ENCODE results near the gene GDF11. TPM values are rescaled to one million over a fixed set of nuclear protein-coding genes. Genes with fewer than 3 reads are reported as not detected.

Gene GDF11
- 1 to 10 TPM; 1.9 to 5.4 (median 2.5) TPM for total RNA-seq

DNA sequence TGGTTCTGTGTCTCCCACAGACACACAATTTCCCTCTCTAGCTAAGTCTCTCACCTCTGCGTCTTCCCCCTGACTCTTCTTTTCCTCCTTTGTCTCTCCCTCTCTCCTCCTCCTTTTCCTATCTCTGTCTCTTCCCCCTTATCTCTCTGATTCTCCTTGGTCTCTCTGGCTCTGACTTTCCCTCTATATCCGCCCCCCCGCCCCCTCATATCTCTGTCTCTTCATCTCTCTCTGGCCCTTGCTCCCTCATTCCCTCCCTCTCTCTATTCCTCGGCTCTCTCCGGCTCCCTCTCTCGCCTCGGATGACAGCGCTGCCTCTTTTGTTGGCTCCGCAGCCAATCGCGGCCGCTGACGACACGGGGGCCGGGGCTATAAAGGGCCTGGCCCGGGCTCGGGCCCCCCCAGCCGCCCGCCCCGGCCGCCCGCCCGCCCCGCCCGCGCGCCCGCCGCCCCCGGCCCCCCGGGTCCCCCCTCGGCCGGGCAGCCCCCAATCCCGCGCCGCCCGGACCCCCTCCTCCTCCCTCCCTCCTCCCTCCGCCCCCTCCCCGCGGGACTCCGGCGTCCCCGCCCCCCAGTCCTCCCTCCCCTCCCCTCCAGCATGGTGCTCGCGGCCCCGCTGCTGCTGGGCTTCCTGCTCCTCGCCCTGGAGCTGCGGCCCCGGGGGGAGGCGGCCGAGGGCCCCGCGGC, at the start of gene GDF11:
Gene GDF11 (plus strand): TSS at position 404 of the 687 bp plus-strand sequence. CDS start 195 bp downstream, at position 599.
- ATAC-seq (ENCODE audit: low FRiP score) (peak; percentile 73), DNase-seq (ENCODE audit: low spot score) (no peak)
- no peak for TF ChIP-seq CTCF (IDR thresholded peaks at IDR 0.05)

DNA sequence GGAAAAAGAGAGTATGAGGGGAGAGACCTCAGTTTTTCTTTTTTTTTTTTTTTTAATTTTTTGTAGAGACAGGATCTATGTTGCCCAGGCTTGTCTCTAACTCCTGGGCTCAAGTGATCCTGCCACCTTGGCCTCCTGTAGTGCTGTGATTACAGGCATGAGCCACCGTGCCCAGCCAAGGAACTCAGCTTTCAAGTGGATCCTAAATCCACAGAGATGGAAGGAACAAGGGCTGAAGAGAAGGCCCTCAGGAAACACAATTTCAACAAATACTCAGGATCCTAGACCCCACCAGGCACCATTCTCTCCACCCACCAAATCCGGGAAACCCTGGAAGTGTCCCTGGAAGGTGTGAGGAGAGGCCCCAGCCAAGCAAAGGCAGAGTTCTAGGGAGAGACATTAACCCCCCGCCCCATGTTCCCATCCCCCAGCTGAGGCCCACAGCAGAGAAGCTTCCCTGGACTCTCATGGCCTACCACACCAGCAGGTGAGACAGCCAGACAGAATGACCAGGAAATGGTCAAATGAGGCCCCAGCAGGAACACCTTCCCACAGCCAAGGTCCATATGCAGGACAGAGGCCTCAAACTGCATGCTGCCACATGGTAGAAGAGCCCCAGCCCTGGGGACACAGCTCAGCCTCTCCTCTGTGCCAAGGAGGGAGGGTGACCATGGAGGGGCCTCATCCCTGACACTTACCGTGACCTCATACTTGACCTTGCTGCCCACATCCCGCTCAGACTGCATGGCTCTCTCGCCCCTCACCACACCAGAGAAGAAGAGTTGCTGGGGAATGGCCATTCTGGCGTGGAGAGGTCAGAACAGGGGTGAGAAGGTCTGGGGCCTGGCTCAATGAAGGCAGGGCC, 49.4 kb upstream of the GDF11 start:
- no peak for ATAC-seq (ENCODE audit: low FRiP score)
- no peak for TF ChIP-seq CTCF (IDR thresholded peaks at IDR 0.05)
- no peak for DNase-seq (ENCODE audit: low spot score)

DNA sequence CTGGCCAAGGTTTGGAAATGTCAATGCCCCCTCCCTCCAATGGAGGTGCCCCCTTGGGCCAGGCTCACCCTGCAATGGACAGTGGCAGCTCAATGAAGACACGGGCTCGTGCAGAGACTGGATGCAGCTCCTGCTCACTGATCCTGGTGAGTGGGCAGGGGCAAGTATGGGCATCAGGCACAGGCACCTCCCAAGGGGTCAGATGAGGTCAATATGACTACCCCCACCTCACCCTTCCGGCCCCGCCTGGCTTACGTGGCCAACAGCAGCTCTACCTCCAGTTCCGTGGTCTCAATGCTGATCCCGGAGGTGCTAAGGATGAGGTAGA, 48.8 kb upstream of the GDF11 start:
- DNase-seq (ENCODE audit: low spot score): no peak
- no peak for ATAC-seq (ENCODE audit: low FRiP score)
- no peak for TF ChIP-seq CTCF (IDR thresholded peaks at IDR 0.05)

DNA sequence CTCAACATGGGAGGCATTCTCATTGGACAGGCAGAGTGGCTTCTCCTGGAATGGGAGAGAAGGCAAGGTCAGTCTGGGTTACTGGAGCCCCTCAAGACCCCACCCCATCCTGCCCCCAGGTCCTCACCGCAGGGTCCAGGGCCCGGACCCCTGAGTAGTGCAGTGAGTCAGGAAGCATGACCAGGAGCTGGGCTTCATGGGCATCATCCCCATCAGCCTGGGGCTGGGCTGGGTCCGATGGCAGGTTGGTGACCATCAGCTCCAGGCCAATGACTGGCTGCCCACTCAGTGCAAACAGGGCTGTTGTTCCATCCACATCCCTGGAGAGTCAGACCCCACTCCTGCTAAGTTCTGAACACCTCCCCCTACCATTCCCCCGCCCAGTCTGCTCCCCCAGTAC, 48.3 kb upstream of the GDF11 start:
- no peak for TF ChIP-seq CTCF (IDR thresholded peaks at IDR 0.05)
- DNase-seq (ENCODE audit: low spot score): no peak
- no peak for ATAC-seq (ENCODE audit: low FRiP score)

- no peak for TF ChIP-seq CTCF (IDR thresholded peaks at IDR 0.05)
- DNase-seq (ENCODE audit: low spot score) (no peak), ATAC-seq (ENCODE audit: low FRiP score) (no peak)
Measured at GRCh38 chr12:55695349-55695748, 47.6 kb upstream of the GDF11 start.

DNA sequence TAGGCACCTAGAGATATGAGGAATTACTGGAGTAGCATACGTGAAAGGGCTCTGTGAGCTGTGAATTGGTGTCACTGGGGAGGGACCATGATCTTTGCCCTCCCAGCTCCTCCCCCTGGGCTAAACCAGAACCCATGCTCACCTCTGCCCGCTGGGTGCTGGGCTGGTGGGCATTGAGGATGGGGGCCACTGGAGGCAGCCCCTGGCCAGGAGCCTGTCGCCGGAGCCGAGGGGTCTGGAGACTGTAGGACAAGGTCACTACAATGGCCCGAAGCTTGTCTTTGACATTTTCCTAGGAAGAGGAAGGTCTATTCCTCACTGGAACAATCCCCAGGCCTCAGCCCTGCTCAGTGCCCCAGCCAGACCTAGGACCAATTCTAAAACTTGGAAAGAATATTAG, 46.8 kb upstream of the GDF11 start:
- DNase-seq (ENCODE audit: low spot score) (no peak), ATAC-seq (ENCODE audit: low FRiP score) (no peak)
- no peak for TF ChIP-seq CTCF (IDR thresholded peaks at IDR 0.05)
